ENCODE results near the gene DENR.

- TF ChIP-seq POLR2AphosphoS5 (IDR thresholded peaks at IDR 0.05) = no peak
- no peak for TF ChIP-seq CTCF (IDR thresholded peaks at IDR 0.05; ENCODE audit: poor library complexity, severe bottlenecking)
- no peak for TF ChIP-seq EZH2 (IDR thresholded peaks at IDR 0.05; ENCODE audit: borderline replicate concordance, insufficient read depth, low read length, poor library complexity, severe bottlenecking)
- TF ChIP-seq TAF1 (IDR thresholded peaks at IDR 0.05; ENCODE audit: low read depth) = no peak
- TF ChIP-seq RAD21 (conservative IDR thresholded peaks at IDR 0.05) = no peak
- no peak for TF ChIP-seq EP300 (conservative IDR thresholded peaks at IDR 0.05; ENCODE audit: poor library complexity, severe bottlenecking)
- no peak for TF ChIP-seq SMC3 (conservative IDR thresholded peaks at IDR 0.05; ENCODE audit: poor library complexity)
- no peak for TF ChIP-seq MXI1 (conservative IDR thresholded peaks at IDR 0.05; ENCODE audit: poor library complexity, severe bottlenecking)
- no peak for TF ChIP-seq REST (IDR thresholded peaks at IDR 0.05; ENCODE audit: borderline replicate concordance)
Measured at GRCh38 chr12:122749569-122750332, 2.9 kb upstream of the DENR start.

Measured in neural cell (in vitro differentiated cells).